H1 (cell line): Measurements from ENCODE around the gene SMARCB1.

Experiments
- JUN ChIP-seq: IDR thresholded peaks from 2 replicates; pipeline ENCODE4 v1.6.1; 2011; ENCODE audit warnings: low read depth, mild to moderate bottlenecking, improper control_type of control experiment, low read length
- ZNF274 ChIP-seq: IDR thresholded peaks from 2 replicates; pipeline ENCODE4 v1.7.0; 2012; ENCODE audit warnings: low read length, borderline replicate concordance; ENCODE audit errors: extremely low read depth
- TF ChIP-seq, protein P1 (sequence below): fragments of 300-600 bp; sonication (generic); IDR thresholded peaks from 2 replicates; pipeline ENCODE4 v1.7.1; 2012; ENCODE audit warnings: low read length, moderate library complexity, mild to moderate bottlenecking, inconsistent platforms; ENCODE audit not compliant: insufficient replicate concordance

DNA sequence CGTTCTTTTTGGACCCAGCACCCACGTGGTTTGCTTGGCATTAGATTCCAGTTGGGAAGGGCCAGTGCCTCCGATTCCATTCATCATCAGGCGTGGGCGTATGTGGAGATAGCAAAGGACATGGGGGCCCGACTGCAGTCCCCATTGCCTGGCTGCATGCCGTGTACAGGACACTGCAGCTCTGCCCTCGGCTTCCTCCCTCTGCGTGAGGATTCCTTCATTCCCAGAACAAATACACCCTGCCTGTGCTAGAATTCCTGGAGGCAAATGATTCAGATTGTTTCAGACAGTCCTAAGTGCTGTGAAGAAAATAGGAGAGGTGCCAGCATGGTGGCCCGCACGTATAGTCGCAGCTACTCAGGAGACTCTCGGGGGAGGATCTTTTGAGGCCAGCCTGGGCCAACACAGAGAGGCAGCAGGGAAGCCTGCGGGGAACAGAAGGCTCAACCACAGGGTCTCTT, 36.6 kb downstream of the SMARCB1 start:
- TF ChIP-seq JUN (no peak), ZNF274 (no peak)
- TF ChIP-seq, protein P1, sequence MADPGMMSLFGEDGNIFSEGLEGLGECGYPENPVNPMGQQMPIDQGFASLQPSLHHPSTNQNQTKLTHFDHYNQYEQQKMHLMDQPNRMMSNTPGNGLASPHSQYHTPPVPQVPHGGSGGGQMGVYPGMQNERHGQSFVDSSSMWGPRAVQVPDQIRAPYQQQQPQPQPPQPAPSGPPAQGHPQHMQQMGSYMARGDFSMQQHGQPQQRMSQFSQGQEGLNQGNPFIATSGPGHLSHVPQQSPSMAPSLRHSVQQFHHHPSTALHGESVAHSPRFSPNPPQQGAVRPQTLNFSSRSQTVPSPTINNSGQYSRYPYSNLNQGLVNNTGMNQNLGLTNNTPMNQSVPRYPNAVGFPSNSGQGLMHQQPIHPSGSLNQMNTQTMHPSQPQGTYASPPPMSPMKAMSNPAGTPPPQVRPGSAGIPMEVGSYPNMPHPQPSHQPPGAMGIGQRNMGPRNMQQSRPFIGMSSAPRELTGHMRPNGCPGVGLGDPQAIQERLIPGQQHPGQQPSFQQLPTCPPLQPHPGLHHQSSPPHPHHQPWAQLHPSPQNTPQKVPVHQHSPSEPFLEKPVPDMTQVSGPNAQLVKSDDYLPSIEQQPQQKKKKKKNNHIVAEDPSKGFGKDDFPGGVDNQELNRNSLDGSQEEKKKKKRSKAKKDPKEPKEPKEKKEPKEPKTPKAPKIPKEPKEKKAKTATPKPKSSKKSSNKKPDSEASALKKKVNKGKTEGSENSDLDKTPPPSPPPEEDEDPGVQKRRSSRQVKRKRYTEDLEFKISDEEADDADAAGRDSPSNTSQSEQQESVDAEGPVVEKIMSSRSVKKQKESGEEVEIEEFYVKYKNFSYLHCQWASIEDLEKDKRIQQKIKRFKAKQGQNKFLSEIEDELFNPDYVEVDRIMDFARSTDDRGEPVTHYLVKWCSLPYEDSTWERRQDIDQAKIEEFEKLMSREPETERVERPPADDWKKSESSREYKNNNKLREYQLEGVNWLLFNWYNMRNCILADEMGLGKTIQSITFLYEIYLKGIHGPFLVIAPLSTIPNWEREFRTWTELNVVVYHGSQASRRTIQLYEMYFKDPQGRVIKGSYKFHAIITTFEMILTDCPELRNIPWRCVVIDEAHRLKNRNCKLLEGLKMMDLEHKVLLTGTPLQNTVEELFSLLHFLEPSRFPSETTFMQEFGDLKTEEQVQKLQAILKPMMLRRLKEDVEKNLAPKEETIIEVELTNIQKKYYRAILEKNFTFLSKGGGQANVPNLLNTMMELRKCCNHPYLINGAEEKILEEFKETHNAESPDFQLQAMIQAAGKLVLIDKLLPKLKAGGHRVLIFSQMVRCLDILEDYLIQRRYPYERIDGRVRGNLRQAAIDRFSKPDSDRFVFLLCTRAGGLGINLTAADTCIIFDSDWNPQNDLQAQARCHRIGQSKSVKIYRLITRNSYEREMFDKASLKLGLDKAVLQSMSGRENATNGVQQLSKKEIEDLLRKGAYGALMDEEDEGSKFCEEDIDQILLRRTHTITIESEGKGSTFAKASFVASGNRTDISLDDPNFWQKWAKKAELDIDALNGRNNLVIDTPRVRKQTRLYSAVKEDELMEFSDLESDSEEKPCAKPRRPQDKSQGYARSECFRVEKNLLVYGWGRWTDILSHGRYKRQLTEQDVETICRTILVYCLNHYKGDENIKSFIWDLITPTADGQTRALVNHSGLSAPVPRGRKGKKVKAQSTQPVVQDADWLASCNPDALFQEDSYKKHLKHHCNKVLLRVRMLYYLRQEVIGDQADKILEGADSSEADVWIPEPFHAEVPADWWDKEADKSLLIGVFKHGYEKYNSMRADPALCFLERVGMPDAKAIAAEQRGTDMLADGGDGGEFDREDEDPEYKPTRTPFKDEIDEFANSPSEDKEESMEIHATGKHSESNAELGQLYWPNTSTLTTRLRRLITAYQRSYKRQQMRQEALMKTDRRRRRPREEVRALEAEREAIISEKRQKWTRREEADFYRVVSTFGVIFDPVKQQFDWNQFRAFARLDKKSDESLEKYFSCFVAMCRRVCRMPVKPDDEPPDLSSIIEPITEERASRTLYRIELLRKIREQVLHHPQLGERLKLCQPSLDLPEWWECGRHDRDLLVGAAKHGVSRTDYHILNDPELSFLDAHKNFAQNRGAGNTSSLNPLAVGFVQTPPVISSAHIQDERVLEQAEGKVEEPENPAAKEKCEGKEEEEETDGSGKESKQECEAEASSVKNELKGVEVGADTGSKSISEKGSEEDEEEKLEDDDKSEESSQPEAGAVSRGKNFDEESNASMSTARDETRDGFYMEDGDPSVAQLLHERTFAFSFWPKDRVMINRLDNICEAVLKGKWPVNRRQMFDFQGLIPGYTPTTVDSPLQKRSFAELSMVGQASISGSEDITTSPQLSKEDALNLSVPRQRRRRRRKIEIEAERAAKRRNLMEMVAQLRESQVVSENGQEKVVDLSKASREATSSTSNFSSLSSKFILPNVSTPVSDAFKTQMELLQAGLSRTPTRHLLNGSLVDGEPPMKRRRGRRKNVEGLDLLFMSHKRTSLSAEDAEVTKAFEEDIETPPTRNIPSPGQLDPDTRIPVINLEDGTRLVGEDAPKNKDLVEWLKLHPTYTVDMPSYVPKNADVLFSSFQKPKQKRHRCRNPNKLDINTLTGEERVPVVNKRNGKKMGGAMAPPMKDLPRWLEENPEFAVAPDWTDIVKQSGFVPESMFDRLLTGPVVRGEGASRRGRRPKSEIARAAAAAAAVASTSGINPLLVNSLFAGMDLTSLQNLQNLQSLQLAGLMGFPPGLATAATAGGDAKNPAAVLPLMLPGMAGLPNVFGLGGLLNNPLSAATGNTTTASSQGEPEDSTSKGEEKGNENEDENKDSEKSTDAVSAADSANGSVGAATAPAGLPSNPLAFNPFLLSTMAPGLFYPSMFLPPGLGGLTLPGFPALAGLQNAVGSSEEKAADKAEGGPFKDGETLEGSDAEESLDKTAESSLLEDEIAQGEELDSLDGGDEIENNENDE: no peak
